Calu3 (cell line): ENCODE data around the gene KLK12. TPM values are rescaled to one million over a fixed set of nuclear protein-coding genes. Genes with fewer than 3 reads are reported as not detected.

Source experiments
- BruUV-seq: library from RNA; stranded (reverse); fragments of 400-500 nt; replicated peaks from 2 replicates; lab custom pipeline; 2021; lab: Mats Ljungman, UMichigan
- CTCF ChIA-PET: fragments of 300-600 bp; sonication (Branson Sonifier 250); formaldehyde crosslinking; loops from one replicate; lab custom pipeline; 2022; ENCODE audit warnings: antibody characterized with exemption; lab: Charles Lee
- DNase-seq: peaks from one replicate; pipeline ENCODE4 v3.0.0; 2022
- H3K27ac Mint-ChIP-seq: one replicate; pipeline ENCODE4 v1.8.0; 2022; ENCODE audit warnings: mixed read lengths; ENCODE audit not compliant: unreplicated experiment
- H3K27me3 Mint-ChIP-seq: one replicate; pipeline ENCODE4 v1.8.0; 2022; ENCODE audit warnings: mixed read lengths; ENCODE audit not compliant: unreplicated experiment
- H3K36me3 Mint-ChIP-seq: one replicate; pipeline ENCODE4 v1.8.0; 2022; ENCODE audit warnings: mild to moderate bottlenecking, moderate library complexity, mixed read lengths; ENCODE audit not compliant: insufficient read depth, unreplicated experiment
- H3K4me1 Mint-ChIP-seq: one replicate; pipeline ENCODE4 v1.8.0; 2022; ENCODE audit warnings: mild to moderate bottlenecking, low read depth, mixed read lengths; ENCODE audit not compliant: unreplicated experiment
- H3K4me3 Mint-ChIP-seq: one replicate; pipeline ENCODE4 v1.8.0; 2022; ENCODE audit warnings: mild to moderate bottlenecking, low read depth, moderate library complexity, mixed read lengths; ENCODE audit not compliant: unreplicated experiment
- H3K9me3 Mint-ChIP-seq: one replicate; pipeline ENCODE4 v1.8.0; 2022; ENCODE audit warnings: low read depth, mixed read lengths; ENCODE audit not compliant: unreplicated experiment
- CTCF ChIP-seq: fragments of 200-600 bp; IDR thresholded peaks from one replicate; pipeline ENCODE4 v1.8.0; 2022; ENCODE audit warnings: antibody characterized with exemption; ENCODE audit not compliant: unreplicated experiment
- intact Hi-C: fragments of 100-400 bp; cut with micrococcal nuclease; formaldehyde crosslinking; loops from one replicate; pipeline ENCODE4 v1.10.0; 2022; ENCODE audit not compliant: unreplicated experiment
- total RNA-seq: library from RNA; stranded (reverse); gene quantifications from 2 replicates; pipeline ENCODE4 v1.2.3, GENCODE V29; 2022

KLK12 gene
- total RNA-seq, 1 experiment from 2014 or later = not detected

GRCh38 chr19:50981587-50982146 is 53.1 kb downstream of the KLK12 start:
- Mint-ChIP-seq H3K36me3 (peaks cover under 1% of the 10 kb centered on the region), H3K27ac (peak overlapping the region; percentile 62), H3K4me1 (peaks cover 45% of the 10 kb centered on the region), H3K27me3 (peaks cover 18% of the 10 kb centered on the region), H3K9me3 (no peaks in the 10 kb centered on the region), H3K4me3 (no peak overlapping the region)
- TF ChIP-seq CTCF = no peak
- intact Hi-C loops = no loop called here
- no peak for DNase-seq
- CTCF ChIA-PET = no interaction called here
- BruUV-seq = no TSS peak

- peaks cover 13% of the 10 kb centered on the region for H3K36me3 Mint-ChIP-seq
- CTCF ChIA-PET = interaction anchor here (0.9 kb wide), 1 partner anchor 22 kb away, joined by 4 read pairs; no protein-coding TSS in a partner anchor
- BruUV-seq = no TSS peak
- no peak overlapping the region for H3K4me3 Mint-ChIP-seq
- TF ChIP-seq CTCF = no peak
- peak overlapping the region; percentile 62 for H3K27ac Mint-ChIP-seq
- peaks cover 18% of the 10 kb centered on the region for H3K27me3 Mint-ChIP-seq
- DNase-seq = no peak
- H3K9me3 Mint-ChIP-seq = no peaks in the 10 kb centered on the region
- intact Hi-C loops = no loop called here
- H3K4me1 Mint-ChIP-seq = peaks cover 56% of the 10 kb centered on the region
These were observed 54.6 kb downstream of the KLK12 start for GRCh38 chr19:50980208-50980607.

- Mint-ChIP-seq H3K4me3 (no peak overlapping the region), H3K36me3 (peaks cover 13% of the 10 kb centered on the region), H3K27me3 (peaks cover 18% of the 10 kb centered on the region), H3K9me3 (no peaks in the 10 kb centered on the region), H3K27ac (no peak overlapping the region), H3K4me1 (peaks cover 56% of the 10 kb centered on the region)
- CTCF ChIA-PET = interaction anchor here (0.9 kb wide), 1 partner anchor 23 kb away, joined by 4 read pairs; no protein-coding TSS in a partner anchor
- no peak for TF ChIP-seq CTCF
- BruUV-seq = no TSS peak
- no peak for DNase-seq
- intact Hi-C loops = no loop called here
These were observed 55.0 kb downstream of the KLK12 start for GRCh38 chr19:50979758-50980157.

Other genes starting within 250 kb of the KLK12 start
- not detected in 2 replicates for gene ACP4, start 244.6 kb downstream of the KLK12 start, total RNA-seq
- gene KLK1, start 211.2 kb downstream of the KLK12 start, total RNA-seq = not detected in 2 replicates
- not detected in 2 replicates for gene KLK15, start 201.4 kb downstream of the KLK12 start, total RNA-seq
- gene KLK3, start 180.1 kb downstream of the KLK12 start, total RNA-seq = not detected in 2 replicates
- gene KLK2, start 161.6 kb downstream of the KLK12 start, total RNA-seq = not detected in 2 replicates
- not detected in 2 replicates for gene KLK4, start 123.6 kb downstream of the KLK12 start, total RNA-seq
- gene KLK5, start 82.0 kb downstream of the KLK12 start, total RNA-seq = 0.24 and 0.38 TPM in 2 replicates
- gene KLK6, start 65.4 kb downstream of the KLK12 start, total RNA-seq = 269 and 350 TPM in 2 replicates
- 6.5 and 7.9 TPM in 2 replicates for gene KLK7, start 51.1 kb downstream of the KLK12 start, total RNA-seq
- 0.71 and 0.91 TPM in 2 replicates for gene KLK8, start 33.4 kb downstream of the KLK12 start, total RNA-seq
- gene KLK10, start 15.3 kb downstream of the KLK12 start, total RNA-seq = 24.2 and 32.9 TPM in 2 replicates
- gene KLK11, start 8.4 kb downstream of the KLK12 start, total RNA-seq = 10.8 and 25.1 TPM in 2 replicates
- gene KLK13, start 30.1 kb upstream of the KLK12 start, total RNA-seq = not detected in 2 replicates
- gene KLK14, start 47.9 kb upstream of the KLK12 start, total RNA-seq = 0.34 and 0.38 TPM in 2 replicates
- gene CTU1, start 73.4 kb upstream of the KLK12 start, total RNA-seq = 11.3 and 12.0 TPM in 2 replicates
- not detected in 2 replicates for gene SIGLEC9, start 89.9 kb upstream of the KLK12 start, total RNA-seq
- gene SIGLEC7, start 107.3 kb upstream of the KLK12 start, total RNA-seq = not detected in 2 replicates
- gene CD33, start 190.1 kb upstream of the KLK12 start, total RNA-seq = not detected in 2 replicates
- not detected in 2 replicates for gene SIGLECL1, start 216.1 kb upstream of the KLK12 start, total RNA-seq